Neural cell (in vitro differentiated cells): ENCODE data around the gene NDUFS2. TPM values are rescaled to one million over a fixed set of nuclear protein-coding genes. Genes with fewer than 3 reads are reported as not detected.

Experiments
- H2AFZ ChIP-seq: fragments of 200-600, 300-800 bp; sonication (generic), shearing (Covaris generic); 2 replicates; pipeline ENCODE4 v1.6.0; 2014; ENCODE audit warnings: low read depth, mild to moderate bottlenecking, antibody characterized with exemption, low read length, moderate library complexity
- H3F3A ChIP-seq: fragments of 200-600 bp; shearing (Covaris generic); 2 replicates; pipeline ENCODE4 v1.6.1; 2016; ENCODE audit warnings: mild to moderate bottlenecking, moderate library complexity, mixed read lengths, antibody characterized with exemption, low read length; ENCODE audit not compliant: insufficient read depth, poor library complexity, severe bottlenecking
- H3K27ac ChIP-seq: fragments of 200-600, 300-800 bp; sonication (generic), shearing (Covaris generic); 2 replicates; pipeline ENCODE4 v1.5.1; 2014; ENCODE audit warnings: mild to moderate bottlenecking, low read length, moderate library complexity
- H3K27me3 ChIP-seq: fragments of 300-800, 200-600 bp; sonication (generic), shearing (Covaris generic); 2 replicates; pipeline ENCODE4 v1.6.0; 2014; ENCODE audit warnings: mild to moderate bottlenecking, low read depth, low read length, moderate library complexity; ENCODE audit not compliant: insufficient read depth
- H3K36me3 ChIP-seq: fragments of 300-800, 200-600 bp; sonication (generic), shearing (Covaris generic); 2 replicates; pipeline ENCODE4 v1.5.1; 2014; ENCODE audit warnings: mild to moderate bottlenecking, antibody characterized with exemption, low read length, moderate library complexity; ENCODE audit not compliant: insufficient read depth
- H3K4me2 ChIP-seq: fragments of 300-800, 200-600 bp; sonication (generic), shearing (Covaris generic); 2 replicates; pipeline ENCODE4 v1.6.0; 2014; ENCODE audit warnings: mild to moderate bottlenecking, low read length
- H3K4me3 ChIP-seq: fragments of 300-800, 200-600 bp; sonication (generic), shearing (Covaris generic); 2 replicates; pipeline ENCODE4 v1.5.1; 2014; ENCODE audit warnings: mild to moderate bottlenecking, low read length, moderate library complexity
- H3K79me2 ChIP-seq: fragments of 200-600 bp; shearing (Covaris generic); replicated peaks from 2 replicates; pipeline ENCODE4 v1.6.0; 2014; ENCODE audit warnings: mild to moderate bottlenecking, low read length, moderate library complexity; ENCODE audit not compliant: insufficient read depth
- H3K9ac ChIP-seq: fragments of 300-800, 200-600 bp; sonication (generic), shearing (Covaris generic); 2 replicates; pipeline ENCODE4 v1.6.1; 2016; ENCODE audit warnings: mild to moderate bottlenecking, low read length, mixed read lengths
- H3K9me2 ChIP-seq: fragments of 200-600 bp; shearing (Covaris generic); 2 replicates; pipeline ENCODE4 v1.6.1; 2016; ENCODE audit warnings: mild to moderate bottlenecking, low read length, mixed read lengths; ENCODE audit not compliant: insufficient read depth
- H3K9me3 ChIP-seq: fragments of 200-600, 300-800 bp; sonication (generic), shearing (Covaris generic); 2 replicates; pipeline ENCODE4 v1.6.1; 2016; ENCODE audit warnings: mild to moderate bottlenecking, mixed run types, low read length, moderate library complexity, mixed read lengths
- H4K20me1 ChIP-seq: fragments of 200-600 bp; shearing (Covaris generic); 2 replicates; pipeline ENCODE4 v1.6.1; 2016; ENCODE audit warnings: mild to moderate bottlenecking, mixed run types; ENCODE audit not compliant: insufficient read depth
- EP300 ChIP-seq: fragments of 450-650 bp; conservative IDR thresholded peaks from 2 replicates; pipeline ENCODE4 v1.6.1; 2014; ENCODE audit warnings: antibody characterized with exemption, mild to moderate bottlenecking, moderate library complexity; ENCODE audit not compliant: poor library complexity, severe bottlenecking
- EZH2 ChIP-seq: fragments of 200-600, 300-800 bp; shearing (Covaris generic), sonication (generic); IDR thresholded peaks from 2 replicates; pipeline ENCODE4 v1.6.1; 2014; ENCODE audit warnings: antibody characterized with exemption, low read length, borderline replicate concordance, mild to moderate bottlenecking; ENCODE audit not compliant: insufficient read depth, poor library complexity, severe bottlenecking
- MXI1 ChIP-seq: fragments of 450-650 bp; conservative IDR thresholded peaks from 2 replicates; pipeline ENCODE4 v1.6.1; 2014; ENCODE audit warnings: antibody characterized with exemption, mild to moderate bottlenecking; ENCODE audit not compliant: poor library complexity, severe bottlenecking
- POLR2AphosphoS5 ChIP-seq: IDR thresholded peaks from 2 replicates; pipeline ENCODE4 v1.6.1; 2012
- RAD21 ChIP-seq: fragments of 450-650 bp; conservative IDR thresholded peaks from 2 replicates; pipeline ENCODE4 v1.6.1; 2014; ENCODE audit warnings: antibody characterized with exemption, mild to moderate bottlenecking, moderate library complexity
- SMC3 ChIP-seq: fragments of 450-650 bp; conservative IDR thresholded peaks from 2 replicates; pipeline ENCODE4 v1.6.1; 2014; ENCODE audit warnings: antibody characterized with exemption, mild to moderate bottlenecking, moderate library complexity; ENCODE audit not compliant: poor library complexity
- TAF1 ChIP-seq: IDR thresholded peaks from 2 replicates; pipeline ENCODE4 v1.6.1; 2012; ENCODE audit warnings: low read depth
- polyA plus RNA-seq: library from polyadenylated mRNA; depleted of rRNA; stranded (reverse); fragments of >200 nt; gene quantifications from 2 replicates; pipeline ENCODE4 v1.2.3, GENCODE V29; 2014
- TF ChIP-seq, protein P1 (sequence below): fragments of 450-650 bp; IDR thresholded peaks from 2 replicates; pipeline ENCODE4 v1.5.1; 2014; ENCODE audit warnings: antibody characterized with exemption, mild to moderate bottlenecking, moderate library complexity; ENCODE audit not compliant: poor library complexity, severe bottlenecking
- TF ChIP-seq, protein P2 (sequence below): IDR thresholded peaks from 2 replicates; pipeline ENCODE4 v1.6.1; 2012; ENCODE audit warnings: borderline replicate concordance

Gene NDUFS2
- polyA plus RNA-seq, 1 donor from 2014 or later: 166 TPM

- H3K4me3 ChIP-seq: no peak overlapping the region
- no peak overlapping the region for H3K9ac ChIP-seq
Measured at GRCh38 chr1:161196521-161197451, 5.4 kb upstream of the NDUFS2 start.

GRCh38 chr1:161197560-161198193, 4.5 kb upstream of the NDUFS2 start:
- H3K9me3 ChIP-seq: no peaks in the 10 kb centered on the region
- H3K27me3 ChIP-seq: no peaks in the 10 kb centered on the region

More at GRCh38 chr1:161196521-161197451, 5.4 kb upstream of the NDUFS2 start:
- no peaks in the 10 kb centered on the region for H3K27me3 ChIP-seq
- no peaks in the 10 kb centered on the region for H3F3A ChIP-seq
- TF ChIP-seq EZH2 (no peak), MXI1 (no peak), RAD21 (no peak), EP300 (no peak), TAF1 (no peak), POLR2AphosphoS5 (no peak)
- TF ChIP-seq, protein P1, sequence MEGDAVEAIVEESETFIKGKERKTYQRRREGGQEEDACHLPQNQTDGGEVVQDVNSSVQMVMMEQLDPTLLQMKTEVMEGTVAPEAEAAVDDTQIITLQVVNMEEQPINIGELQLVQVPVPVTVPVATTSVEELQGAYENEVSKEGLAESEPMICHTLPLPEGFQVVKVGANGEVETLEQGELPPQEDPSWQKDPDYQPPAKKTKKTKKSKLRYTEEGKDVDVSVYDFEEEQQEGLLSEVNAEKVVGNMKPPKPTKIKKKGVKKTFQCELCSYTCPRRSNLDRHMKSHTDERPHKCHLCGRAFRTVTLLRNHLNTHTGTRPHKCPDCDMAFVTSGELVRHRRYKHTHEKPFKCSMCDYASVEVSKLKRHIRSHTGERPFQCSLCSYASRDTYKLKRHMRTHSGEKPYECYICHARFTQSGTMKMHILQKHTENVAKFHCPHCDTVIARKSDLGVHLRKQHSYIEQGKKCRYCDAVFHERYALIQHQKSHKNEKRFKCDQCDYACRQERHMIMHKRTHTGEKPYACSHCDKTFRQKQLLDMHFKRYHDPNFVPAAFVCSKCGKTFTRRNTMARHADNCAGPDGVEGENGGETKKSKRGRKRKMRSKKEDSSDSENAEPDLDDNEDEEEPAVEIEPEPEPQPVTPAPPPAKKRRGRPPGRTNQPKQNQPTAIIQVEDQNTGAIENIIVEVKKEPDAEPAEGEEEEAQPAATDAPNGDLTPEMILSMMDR: no peak
- H3K9me2 ChIP-seq: no peaks in the 10 kb centered on the region
- H3K36me3 ChIP-seq: no peaks in the 10 kb centered on the region
- no peaks in the 10 kb centered on the region for H4K20me1 ChIP-seq
- H3K4me2 ChIP-seq: no peak overlapping the region
- no peaks in the 10 kb centered on the region for H3K79me2 ChIP-seq
- no peak overlapping the region for H3K27ac ChIP-seq
- H2AFZ ChIP-seq: no peak overlapping the region
- H3K9me3 ChIP-seq: no peaks in the 10 kb centered on the region

More at GRCh38 chr1:161197560-161198193, 4.5 kb upstream of the NDUFS2 start:
- Histone ChIP-seq H3K4me2 (no peak overlapping the region), H3K9ac (no peak overlapping the region), H3K27ac (no peak overlapping the region), H3K79me2 (peaks cover 4% of the 10 kb centered on the region), H3K36me3 (no peaks in the 10 kb centered on the region), H3K9me2 (no peaks in the 10 kb centered on the region), H4K20me1 (no peaks in the 10 kb centered on the region), H3F3A (no peaks in the 10 kb centered on the region), H2AFZ (no peak overlapping the region), H3K4me3 (no peak overlapping the region)
- TF ChIP-seq EZH2 (no peak), SMC3 (no peak), POLR2AphosphoS5 (no peak), MXI1 (no peak), TAF1 (no peak), EP300 (no peak), RAD21 (no peak)
- TF ChIP-seq, protein P2, sequence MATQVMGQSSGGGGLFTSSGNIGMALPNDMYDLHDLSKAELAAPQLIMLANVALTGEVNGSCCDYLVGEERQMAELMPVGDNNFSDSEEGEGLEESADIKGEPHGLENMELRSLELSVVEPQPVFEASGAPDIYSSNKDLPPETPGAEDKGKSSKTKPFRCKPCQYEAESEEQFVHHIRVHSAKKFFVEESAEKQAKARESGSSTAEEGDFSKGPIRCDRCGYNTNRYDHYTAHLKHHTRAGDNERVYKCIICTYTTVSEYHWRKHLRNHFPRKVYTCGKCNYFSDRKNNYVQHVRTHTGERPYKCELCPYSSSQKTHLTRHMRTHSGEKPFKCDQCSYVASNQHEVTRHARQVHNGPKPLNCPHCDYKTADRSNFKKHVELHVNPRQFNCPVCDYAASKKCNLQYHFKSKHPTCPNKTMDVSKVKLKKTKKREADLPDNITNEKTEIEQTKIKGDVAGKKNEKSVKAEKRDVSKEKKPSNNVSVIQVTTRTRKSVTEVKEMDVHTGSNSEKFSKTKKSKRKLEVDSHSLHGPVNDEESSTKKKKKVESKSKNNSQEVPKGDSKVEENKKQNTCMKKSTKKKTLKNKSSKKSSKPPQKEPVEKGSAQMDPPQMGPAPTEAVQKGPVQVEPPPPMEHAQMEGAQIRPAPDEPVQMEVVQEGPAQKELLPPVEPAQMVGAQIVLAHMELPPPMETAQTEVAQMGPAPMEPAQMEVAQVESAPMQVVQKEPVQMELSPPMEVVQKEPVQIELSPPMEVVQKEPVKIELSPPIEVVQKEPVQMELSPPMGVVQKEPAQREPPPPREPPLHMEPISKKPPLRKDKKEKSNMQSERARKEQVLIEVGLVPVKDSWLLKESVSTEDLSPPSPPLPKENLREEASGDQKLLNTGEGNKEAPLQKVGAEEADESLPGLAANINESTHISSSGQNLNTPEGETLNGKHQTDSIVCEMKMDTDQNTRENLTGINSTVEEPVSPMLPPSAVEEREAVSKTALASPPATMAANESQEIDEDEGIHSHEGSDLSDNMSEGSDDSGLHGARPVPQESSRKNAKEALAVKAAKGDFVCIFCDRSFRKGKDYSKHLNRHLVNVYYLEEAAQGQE: no peak
- TF ChIP-seq, protein P1: no peak
